DND-41 (cell line): ENCODE measurements around the gene GYS1.

Experiments used
- EZH2 ChIP-seq: IDR thresholded peaks from 3 replicates; pipeline ENCODE4 v1.6.1; 2012; ENCODE audit warnings: borderline replicate concordance, low read depth, mild to moderate bottlenecking, moderate library complexity, low read length, inconsistent platforms; ENCODE audit not compliant: severe bottlenecking
- TF ChIP-seq, protein P1 (sequence below): IDR thresholded peaks from 2 replicates; pipeline ENCODE4 v1.5.1; 2012; ENCODE audit warnings: borderline replicate concordance, low read length, moderate library complexity, mild to moderate bottlenecking; ENCODE audit not compliant: poor library complexity, severe bottlenecking; ENCODE audit errors: extremely low read depth

- TF ChIP-seq, protein P1, sequence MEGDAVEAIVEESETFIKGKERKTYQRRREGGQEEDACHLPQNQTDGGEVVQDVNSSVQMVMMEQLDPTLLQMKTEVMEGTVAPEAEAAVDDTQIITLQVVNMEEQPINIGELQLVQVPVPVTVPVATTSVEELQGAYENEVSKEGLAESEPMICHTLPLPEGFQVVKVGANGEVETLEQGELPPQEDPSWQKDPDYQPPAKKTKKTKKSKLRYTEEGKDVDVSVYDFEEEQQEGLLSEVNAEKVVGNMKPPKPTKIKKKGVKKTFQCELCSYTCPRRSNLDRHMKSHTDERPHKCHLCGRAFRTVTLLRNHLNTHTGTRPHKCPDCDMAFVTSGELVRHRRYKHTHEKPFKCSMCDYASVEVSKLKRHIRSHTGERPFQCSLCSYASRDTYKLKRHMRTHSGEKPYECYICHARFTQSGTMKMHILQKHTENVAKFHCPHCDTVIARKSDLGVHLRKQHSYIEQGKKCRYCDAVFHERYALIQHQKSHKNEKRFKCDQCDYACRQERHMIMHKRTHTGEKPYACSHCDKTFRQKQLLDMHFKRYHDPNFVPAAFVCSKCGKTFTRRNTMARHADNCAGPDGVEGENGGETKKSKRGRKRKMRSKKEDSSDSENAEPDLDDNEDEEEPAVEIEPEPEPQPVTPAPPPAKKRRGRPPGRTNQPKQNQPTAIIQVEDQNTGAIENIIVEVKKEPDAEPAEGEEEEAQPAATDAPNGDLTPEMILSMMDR: no peak
- no peak for TF ChIP-seq EZH2
Measured at GRCh38 chr19:49011194-49011593, 18.1 kb upstream of the GYS1 start.
